HG02588 (cell line): ENCODE measurements around the gene MRPS15.
A peak's percentile ranks its signal among the peaks of the same experiment; 100 is the strongest.
"Not testable (repeated sequence)": the region's sequence is repeated elsewhere in the genome, so short reads cannot be mapped to it uniquely, and the experiment has no call there.

ENCODE experiments used
- ATAC-seq: cut with Tn5 transposase; IDR thresholded peaks from one replicate; pipeline ENCODE4 v1.9.1; 2021; ENCODE audit warnings: mild to moderate bottlenecking, moderate library complexity; ENCODE audit not compliant: unreplicated experiment

The MRPS15 gene

DNA sequence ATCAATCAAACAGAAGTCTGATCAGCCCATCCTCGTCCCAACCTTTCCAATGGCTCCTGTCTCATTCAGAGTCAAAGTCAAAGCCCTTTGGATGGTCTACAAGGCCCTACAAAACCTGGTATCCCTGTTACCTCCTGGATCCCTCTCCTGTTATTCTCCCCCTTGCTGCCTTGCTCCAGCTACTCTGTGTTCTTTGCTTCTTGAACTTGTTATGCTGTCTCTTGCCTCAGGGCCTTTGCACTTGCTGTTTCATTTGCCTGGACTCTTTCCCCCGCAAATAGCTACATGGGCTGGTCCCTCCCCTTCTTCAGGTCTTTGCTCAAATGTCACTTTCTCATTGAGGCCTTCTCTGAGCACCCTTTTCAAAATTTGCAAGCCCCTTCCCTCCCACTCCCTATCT lies 19.9 kb upstream of the MRPS15 start:
- no peak for ATAC-seq

DNA sequence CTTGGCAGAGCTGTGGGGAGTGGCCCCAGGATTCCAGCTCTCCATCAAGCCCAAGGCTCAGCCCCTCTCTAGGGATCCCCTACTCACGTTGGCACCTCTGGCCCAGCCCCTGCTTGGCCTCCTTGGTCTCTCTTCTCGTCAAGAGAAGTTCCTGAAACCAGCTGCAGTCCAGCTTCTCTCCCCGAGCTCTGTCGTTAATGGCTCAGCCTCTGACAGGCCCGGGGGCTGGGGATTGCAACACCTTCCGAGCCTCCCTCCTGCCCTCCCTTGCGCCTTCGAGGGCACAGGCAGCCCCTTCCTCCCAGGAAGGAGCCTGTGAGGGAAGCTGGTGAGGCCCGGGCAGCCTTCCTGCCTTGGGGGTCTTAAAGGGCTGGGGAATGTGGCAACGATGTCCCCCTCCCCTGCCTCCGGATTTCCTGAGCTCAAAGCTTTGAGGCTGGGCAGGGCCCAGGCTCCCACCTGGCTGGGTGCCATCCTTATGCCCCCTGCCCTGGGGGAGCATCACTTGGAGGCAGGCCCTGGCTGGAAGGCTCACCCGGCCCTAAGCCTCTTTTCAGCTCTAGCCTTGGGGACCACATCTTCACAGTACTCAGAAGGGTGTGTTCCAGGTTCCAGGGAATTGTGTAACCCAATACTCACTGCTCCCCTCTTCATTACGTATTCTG lies 18.7 kb upstream of the MRPS15 start, which contains the start of gene CSF3R:
CSF3R (minus strand) TSS at position 190 of the 665 bp plus-strand sequence. CDS start 3,417 bp downstream, outside the sequence.
- no peak for ATAC-seq

DNA sequence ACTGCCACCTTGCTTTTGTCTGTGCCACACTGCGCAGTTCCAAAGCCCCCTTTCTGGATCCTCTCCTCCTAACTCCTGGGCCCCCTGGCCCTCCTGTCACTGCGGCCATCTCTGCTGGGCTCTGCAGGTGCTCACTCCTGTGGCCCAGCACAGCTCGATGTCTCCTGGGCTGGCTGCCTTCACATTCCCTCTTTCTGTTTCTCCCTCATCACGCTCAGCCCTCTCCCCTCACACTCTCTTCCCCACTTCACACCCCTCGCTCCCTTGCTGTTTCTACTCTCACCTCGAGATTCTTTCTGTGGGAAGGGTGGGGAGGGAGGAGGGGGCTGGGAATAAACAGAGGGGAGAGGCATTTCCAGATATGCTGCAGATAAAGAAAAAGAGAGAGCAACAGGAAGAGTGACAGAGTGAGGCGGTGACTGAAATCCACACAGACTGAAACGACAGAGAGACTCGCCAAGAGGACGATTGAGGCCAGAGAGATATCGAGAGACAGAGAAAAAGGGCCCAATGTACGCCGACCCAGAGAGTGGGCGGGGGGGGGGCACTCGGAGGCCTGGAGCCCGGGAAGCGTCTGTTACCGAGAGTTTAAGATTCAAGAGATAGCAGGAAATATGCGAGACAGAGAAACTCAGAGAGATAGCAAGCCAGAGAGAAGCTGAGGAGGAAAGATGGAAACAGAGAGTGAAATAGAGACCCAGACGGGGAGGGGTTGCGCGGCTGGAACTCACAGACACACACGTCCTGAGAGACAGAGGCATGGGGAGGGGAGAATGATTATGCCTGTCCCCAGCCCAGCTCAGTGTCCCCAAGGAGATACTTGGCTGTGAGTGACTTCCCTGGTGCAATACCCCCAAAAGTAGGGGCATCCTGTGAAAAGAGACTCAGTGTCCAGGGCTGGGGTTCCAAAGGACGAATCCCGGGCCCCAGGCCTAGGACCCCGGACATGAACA lies 17.9 kb upstream of the MRPS15 start:
- ATAC-seq, result no peak

DNA sequence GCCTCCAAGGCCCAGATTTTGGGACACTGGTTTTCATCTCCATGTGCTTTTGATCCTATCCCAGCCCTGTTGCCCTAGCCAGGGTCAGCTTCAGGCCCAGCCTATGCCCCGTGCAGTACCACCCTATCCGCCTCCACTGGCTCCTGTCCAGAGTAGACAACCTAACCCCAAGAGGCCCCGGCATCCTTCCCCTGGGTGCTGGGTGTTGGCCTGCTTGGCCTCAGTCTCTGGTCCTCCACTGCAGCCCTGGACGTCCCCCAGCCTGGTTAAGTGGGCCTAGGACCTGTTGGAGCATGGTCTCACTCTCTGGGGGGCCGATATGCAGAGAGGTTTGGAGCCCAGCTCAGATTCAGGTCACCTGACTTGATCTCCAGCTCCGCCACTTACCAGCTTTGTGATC lies 16.9 kb upstream of the MRPS15 start:
- ATAC-seq, result no peak

DNA sequence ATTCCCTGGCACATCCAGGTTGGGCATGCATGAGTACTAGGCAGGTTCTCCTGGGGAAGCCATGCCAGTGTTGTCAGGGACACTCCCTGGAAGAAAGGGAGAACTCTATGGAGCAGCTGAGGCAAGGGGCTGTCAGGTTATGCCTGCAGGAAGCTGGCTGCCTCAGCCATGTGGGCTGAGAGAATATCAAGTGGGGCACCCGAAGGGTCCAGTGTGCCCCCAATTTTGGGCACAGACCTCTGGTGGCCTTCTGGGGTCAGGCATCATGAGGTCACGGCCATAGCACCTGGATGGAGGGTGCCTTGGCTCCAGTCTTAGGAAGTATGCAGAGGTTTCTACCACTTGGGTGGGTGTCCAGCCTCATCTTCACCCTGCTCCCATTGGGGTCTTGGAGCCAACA lies 16.0 kb upstream of the MRPS15 start:
- no peak for ATAC-seq

DNA sequence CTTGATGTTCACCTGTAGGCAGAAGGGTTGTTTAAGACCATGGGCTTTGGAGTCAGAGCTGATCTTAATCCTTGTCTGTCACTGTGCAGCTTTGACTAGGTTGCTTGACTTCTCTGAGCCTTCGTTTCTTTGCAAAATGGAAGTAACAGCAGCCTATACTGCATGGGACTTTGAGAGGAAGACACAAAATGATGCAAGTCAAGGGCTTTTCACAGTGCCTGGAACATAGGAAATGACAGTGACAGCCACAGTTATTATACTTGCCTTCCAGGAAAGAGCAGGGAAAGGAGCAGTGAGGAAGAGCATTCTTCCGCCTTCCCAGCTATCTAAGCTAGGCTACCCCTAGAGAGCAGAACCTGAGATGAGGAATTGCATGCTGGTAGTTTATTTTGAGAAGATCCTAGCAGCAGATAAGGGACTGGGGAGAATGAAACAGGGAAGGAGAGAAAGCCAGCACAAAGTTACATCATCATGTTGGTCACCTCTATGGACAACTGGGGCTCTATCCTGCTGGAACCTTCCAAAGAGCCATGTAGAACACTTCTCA lies 15.4 kb upstream of the MRPS15 start:
- ATAC-seq, result no peak

DNA sequence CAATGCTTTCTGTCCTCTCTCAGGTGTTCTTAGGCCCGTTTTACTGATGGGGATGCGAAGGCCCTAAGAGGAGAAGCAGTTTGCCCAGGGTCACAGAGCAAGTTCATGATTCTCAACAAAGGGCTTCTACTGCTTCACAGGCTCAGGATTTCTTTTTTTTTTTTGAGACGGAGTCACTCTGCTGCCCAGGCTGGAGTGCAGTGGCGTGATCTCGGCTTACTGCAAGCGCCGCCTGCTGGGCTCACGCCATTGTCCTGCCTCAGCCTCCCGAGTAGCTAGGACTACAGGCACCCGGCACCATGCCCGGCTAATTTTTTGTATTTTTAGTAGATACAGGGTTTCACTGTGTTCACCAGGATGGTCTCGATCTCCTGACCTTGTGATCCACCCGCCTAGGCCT lies 13.4 kb upstream of the MRPS15 start:
- not testable (repeated sequence) for ATAC-seq

DNA sequence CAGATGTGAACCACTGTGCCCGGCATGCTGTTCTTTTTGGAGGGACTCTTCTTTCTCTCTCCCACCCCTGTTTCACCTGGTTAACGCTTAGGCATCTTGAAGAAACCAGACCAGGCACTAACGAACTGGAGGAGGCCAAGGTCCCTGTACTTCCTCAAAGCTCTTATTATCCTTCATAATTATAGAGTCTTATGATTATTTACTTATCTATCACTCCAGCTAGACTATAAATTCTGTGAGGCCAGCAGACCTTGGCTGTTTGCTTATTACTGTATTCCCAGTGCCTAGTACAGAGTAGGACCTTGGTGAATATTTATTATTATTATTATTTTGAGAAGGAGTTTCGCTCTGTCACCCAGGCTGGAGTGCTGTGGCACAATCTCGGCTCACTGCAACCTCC lies 12.8 kb upstream of the MRPS15 start:
- ATAC-seq, result no peak

DNA sequence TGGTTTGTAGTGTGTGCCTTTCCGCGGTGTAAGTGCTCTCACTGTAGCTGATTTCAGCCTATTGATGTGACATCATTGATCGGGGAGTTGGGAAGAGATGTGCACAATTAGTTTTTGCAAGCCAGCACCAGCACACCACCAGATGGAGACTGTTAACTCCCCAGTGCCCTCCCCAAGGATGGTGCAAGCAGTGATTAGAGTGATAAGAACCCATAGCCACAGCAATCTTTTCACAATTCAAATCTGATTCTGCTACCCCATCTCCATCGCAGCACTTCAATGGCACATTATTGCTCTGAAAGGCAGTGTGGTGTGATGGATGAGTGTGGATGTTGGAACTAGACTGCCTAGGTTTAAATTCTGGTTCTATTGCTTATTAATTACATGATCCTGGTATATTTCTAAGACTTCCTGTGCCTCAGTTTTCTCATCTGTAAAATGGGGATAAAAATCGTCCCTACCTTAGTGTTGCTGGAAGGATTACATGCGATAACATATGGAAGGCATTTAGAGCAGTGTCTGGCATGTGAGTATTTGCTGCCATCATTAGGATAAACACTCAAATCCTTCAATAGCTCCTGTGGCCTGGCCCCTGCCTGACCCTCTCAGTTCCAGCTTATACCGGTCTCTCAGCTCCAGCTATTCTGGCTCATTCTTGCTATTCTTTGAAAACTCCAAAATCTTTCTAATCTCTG lies 11.9 kb upstream of the MRPS15 start:
- ATAC-seq, result no peak

DNA sequence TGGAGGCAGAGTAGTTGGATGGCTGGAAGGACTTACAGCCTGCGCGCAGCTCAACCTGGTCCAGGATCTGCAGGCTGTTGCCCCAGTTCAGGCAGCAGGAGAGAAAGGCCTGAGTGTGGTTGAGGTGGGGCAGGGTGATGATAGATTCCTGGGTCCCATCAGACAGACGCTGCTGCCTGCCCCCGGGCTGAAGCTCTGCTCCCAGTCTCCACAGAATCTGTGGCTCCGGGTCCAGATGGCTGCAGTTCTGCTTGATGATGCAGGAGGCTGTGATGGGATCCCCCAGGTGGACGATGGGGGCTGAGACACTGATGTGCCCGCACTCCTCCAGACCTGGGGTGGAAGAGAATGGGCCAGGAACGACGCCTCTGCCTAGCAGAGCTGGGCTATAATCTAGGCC lies 11.2 kb upstream of the MRPS15 start:
- no peak for ATAC-seq

DNA sequence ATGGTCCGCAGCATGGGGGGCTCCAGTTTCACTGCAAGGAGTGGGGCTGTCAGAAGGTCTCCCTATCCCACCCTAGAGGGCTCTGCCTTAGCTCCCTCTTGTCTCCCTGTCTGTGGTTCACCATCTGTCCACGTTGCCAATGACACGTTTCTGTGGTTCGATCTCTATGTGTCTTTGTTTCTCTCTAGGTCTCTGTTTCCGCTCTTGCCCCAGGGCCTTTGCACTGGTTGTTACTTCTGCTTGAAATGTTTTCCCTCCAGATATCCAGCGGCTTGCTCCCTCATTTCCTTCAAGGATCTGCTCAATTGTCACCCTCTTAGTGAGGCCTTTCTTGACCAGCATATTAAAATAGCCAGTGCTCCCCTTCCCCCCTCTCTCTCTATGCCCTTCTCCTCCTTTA lies 8.5 kb upstream of the MRPS15 start:
- ATAC-seq, result no peak

DNA sequence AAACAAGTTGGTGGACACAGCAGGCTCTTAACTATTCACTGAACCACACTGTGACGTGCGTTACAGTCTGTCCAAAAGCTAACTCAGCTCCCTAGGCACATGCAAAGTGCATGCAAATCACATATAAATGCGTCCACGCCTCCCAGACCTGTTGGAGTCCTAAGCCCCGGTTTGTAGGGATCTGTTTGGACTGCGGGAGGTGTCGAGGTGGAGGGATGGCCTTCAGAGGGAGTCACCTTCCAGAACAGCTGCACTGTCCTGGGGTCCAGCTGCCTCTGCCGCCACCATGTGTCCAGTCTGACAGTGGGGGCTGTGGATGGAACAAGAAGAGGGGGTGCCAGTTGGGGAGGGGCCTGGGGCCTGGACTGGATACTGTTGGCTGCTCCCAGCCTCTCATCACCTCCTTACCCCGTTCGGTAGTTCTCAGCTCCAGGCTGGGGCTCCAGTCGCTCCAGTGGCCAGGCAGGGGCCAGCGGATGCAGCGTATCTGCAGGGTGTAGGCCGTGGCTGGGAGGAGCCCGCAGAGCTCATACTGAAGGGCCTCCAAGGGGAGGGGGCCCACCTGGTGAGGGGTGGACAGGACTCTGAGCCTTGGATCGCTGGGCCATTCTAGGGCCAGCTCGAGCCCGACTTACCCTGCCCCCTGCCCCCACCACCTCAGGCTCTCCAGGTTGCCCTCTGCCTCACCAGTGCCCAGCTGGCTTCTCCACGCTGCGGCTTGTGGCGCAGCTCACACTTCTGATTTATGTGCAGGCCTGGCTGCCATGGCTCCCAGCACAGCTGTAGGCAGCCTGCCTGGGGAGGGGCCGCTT lies 7.9 kb upstream of the MRPS15 start:
- no peak for ATAC-seq

DNA sequence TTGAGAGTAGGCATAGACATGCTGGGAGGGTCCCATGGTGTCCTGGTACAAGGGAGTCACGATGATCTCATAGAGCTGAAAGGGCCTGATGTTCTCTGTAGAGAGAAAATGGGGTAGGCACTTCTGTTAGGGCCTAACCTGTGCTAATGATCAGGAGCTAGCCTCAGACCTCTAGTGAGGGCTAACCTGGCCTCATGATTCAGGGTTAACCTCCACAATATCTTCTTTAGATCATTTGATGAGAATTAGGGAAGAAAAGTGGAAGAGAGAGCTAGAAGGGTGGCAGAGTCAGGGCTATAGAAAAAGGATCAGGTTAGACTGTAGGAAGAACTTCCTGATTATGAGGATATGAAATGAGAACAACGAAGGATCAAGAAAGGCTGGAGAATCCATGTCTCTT lies 5.0 kb upstream of the MRPS15 start:
- ATAC-seq, result no peak

DNA sequence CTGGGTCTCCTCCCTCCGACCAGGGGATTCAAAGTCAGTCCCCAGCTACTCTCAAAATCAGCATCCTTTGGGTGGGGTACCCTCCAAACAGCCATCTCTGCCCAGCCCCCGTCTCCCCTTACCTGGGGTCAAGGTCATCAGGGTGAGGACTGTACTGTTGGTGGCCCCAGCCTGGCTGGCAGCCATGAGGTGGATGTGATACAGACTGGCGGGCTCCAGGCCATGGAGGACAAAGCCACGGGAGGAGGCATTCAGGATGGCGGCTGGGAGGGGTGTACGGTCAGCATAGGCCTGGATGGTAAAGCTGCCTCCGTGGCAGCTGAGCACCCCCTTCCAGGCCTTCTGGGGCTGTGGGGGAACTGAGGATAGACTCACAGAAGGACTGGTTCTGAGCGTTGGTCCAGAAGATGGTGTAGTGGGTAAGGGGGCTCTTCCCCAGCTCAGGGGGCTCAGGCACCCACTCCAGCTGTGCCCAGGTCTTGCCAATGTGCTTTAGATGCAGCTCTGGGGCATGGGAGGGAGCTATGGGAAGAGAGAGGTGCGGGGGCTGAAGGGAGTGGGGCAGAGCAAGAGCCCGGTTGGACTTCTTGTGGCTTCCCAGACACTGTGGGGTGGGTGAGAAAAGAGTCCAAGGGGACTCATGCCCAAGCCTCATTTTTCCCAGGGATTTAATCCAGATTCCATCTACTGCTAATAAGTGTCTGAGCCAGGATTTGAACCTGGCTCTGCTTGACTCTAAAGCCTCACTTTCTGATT lies 3.7 kb upstream of the MRPS15 start:
- ATAC-seq, result no peak

DNA sequence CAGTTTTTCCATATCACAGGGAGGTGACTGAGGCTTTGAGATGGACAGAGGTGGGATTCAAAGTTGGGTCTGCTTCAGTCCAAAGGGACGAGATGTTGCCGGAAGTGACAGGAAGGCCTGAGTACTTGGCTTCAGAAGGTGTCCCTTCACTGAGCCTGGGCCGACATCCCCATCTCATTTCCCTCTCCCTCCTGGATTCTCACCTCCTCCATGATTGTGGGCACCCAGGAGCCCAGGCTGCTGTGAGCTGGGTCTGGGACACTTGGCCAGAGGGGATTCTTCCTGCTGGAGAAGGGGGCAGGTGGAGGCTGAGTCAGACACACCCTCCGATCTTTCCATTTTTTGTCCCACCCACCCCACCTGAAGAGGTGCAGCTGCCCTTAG lies 2.8 kb upstream of the MRPS15 start:
- no peak for ATAC-seq

DNA sequence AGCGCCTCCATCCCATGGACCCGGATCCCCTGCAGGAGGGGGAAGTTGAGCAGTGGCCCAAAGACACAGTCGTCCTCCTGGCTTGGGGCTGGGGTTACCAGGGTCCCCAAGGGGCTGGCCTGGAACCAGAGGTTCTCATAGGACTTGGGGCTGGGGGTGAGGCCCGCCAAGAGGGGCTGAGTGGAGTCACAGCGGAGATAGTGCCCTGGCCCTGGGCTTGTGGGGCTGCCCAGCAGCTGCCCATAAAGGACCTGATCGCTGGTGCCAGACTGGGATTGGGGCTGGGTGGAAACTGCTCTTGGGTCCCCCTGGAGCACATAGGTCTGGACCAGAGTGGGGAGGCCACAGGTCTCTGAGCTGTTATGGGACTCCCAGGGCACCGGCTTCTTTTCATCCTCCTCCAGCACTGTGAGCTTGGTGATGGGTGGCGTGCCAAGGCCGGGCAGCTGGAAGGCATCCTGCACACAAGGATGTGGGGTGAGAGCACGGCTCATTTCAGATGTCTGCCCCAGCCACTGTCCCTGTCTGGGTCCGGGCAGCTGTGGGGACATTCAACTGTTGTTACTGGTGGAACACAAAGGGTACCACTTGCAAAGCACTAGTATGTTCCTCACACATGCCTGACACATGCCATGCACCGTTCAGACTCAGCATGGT lies 2.3 kb upstream of the MRPS15 start:
- ATAC-seq, result no peak

DNA sequence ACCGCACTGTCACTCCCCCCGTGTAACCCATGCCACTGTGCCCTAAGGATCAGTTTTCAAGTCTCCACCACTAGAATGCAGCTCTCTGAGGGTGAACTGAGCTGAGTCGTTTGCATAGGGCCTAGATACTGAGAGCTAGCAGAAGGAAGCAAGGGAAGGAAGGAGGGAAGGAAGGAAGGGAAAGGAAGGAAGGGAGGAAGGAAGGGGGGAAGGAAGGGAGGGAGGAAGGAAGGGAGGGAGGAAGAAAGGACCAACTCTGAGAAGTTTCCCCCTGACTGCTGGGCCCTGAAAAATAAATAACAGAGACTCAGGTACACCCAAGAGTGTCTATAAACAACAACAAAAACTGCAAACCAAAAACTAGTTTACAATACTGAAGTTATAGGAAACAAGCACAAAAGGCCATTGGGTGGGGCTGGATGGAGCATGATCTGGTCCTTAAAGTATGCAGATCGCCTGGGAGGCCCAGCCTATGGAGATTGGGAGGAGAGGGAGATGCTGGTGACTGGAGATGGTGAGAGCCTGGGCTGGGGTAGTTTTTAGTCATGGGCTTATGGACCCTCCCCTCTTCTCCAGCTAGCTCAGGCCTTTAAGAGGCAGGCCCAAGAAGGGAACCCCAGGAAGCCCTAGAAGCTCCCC lies 1.7 kb upstream of the MRPS15 start:
- no peak for ATAC-seq

DNA sequence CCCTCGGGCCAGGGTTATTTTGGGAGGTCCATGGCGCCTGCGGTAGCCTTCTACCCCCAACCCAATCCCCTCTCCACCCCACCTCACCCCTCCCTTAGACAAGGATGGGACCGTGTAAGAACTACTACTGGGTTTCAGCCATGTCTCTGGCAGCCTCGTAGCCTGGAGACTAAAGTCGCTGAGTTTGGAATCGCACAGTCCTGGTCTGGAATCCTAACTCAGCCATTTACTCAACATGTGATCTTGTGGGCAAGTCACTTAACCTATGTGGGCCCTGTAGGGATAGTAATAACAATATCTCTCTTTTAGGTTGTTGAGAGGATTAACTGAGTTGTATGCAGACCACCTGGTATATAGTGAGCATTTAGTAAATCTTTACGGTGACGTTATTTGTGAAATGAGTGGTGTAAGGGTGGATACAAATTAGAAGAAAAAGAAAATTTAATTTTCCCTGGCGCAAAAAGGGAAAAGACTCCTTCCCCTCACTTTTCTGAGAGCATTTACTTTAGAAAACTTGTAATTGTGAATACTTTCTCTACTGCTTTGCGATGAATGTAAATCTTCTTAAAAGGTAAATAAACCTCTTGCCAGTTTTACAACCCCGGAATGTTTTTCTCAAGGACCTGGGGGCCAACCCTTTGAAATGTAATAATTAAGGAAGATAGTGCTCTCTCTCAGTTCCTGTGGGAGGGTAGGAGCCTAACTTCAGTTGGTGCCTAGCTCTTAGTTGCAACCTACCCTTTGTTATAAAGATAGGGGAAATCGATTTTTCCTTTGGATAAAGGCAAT lies 615 bp upstream of the MRPS15 start:
- peak; percentile 38 for ATAC-seq
